ENCODE measurements around the gene ENGASE.

GRCh38 chr17:79072544-79072943 lies 2.1 kb upstream of the ENGASE start:
- no peak for TF ChIP-seq CTCF (conservative IDR thresholded peaks at IDR 0.05; ENCODE audit: low read depth, low read length)
- TF ChIP-seq RCOR1 (IDR thresholded peaks at IDR 0.05; ENCODE audit: insufficient replicate concordance, low read length) = no peak
- TF ChIP-seq MAZ (IDR thresholded peaks at IDR 0.05; ENCODE audit: borderline replicate concordance, low read depth, low read length) = no peak
- no peak for TF ChIP-seq RAD21 (IDR thresholded peaks at IDR 0.05; ENCODE audit: low read length)
